ENCODE measurements around the gene ZNF281. TPM values are rescaled to one million over a fixed set of nuclear protein-coding genes. Genes with fewer than 3 reads are reported as not detected.

ZNF281 gene
- total RNA-seq, 1 donor from 2014 or later = 47.1 TPM

DNA sequence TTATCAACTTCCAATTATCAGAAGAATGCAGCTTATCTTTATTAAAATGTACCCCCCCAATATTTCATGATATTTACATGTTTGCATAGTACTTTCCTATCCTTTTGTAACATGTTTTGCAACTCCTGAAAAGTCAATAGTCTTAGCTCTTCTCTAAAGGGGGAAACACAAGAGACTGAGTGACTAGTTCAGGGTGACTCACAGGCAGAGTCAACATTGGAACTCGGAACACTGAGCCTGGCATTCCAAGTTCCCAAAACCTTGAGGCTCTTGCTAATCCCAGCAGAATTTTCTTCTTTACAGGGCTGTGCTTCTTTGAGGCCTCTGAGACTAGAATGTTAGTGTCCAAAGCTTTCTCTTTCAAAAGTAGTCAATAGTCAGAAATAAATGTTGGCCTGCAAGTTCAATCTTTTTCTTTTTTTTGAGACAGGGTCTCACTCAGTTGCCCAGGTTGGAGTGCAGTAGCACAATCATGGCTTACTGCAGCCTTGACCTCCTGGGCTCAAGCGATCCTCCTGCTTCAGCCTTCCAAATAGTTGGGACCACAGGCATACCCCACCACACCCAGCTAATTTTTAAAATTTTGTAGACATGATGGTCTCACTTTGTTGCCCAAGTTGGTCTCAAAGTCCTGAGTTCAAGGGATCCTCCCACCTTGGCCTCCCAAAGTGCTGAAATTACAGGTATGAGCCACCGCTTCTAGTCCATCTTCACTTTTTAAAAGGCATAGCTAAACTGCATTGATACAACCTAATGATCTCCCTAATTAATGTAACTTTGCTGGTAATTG, 37.5 kb downstream of the ZNF281 start:
- no peak for DNase-seq (ENCODE audit: low spot score)
- Histone ChIP-seq H3K4me3 (no peak overlapping the region), H3K27ac (no peak overlapping the region), H3K36me3 (no peaks in the 10 kb centered on the region), H3K9me3 (ENCODE audit: low read depth) (no peaks in the 10 kb centered on the region), H3K4me2 (no peak overlapping the region), H3K27me3 (no peaks in the 10 kb centered on the region), H3K79me2 (ENCODE audit: low read depth) (no peaks in the 10 kb centered on the region), H3F3A (ENCODE audit: low read depth) (peaks cover 13% of the 10 kb centered on the region), H3K4me1 (peaks cover 33% of the 10 kb centered on the region), H4K20me1 (ENCODE audit: low read depth) (no peaks in the 10 kb centered on the region), H3K9ac (no peak overlapping the region), H2AFZ (replicated peaks) (no peak overlapping the region)
- Mint-ChIP-seq H3K4me1 (peaks cover 19% of the 10 kb centered on the region), H3K9me3 (no peaks in the 10 kb centered on the region), H3K36me3 (no peaks in the 10 kb centered on the region), H3K4me3 (no peak overlapping the region), H3K27ac (no peak overlapping the region), H3K27me3 (ENCODE audit: insufficient read depth, low read depth) (peaks cover 7% of the 10 kb centered on the region)
- TF ChIP-seq EZH2phosphoT487 (IDR thresholded peaks at IDR 0.05) (no peak), EZH2 (IDR thresholded peaks at IDR 0.05) (no peak)
- TF ChIP-seq, protein P1, sequence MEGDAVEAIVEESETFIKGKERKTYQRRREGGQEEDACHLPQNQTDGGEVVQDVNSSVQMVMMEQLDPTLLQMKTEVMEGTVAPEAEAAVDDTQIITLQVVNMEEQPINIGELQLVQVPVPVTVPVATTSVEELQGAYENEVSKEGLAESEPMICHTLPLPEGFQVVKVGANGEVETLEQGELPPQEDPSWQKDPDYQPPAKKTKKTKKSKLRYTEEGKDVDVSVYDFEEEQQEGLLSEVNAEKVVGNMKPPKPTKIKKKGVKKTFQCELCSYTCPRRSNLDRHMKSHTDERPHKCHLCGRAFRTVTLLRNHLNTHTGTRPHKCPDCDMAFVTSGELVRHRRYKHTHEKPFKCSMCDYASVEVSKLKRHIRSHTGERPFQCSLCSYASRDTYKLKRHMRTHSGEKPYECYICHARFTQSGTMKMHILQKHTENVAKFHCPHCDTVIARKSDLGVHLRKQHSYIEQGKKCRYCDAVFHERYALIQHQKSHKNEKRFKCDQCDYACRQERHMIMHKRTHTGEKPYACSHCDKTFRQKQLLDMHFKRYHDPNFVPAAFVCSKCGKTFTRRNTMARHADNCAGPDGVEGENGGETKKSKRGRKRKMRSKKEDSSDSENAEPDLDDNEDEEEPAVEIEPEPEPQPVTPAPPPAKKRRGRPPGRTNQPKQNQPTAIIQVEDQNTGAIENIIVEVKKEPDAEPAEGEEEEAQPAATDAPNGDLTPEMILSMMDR (IDR thresholded peaks at IDR 0.05) = no peak

DNA sequence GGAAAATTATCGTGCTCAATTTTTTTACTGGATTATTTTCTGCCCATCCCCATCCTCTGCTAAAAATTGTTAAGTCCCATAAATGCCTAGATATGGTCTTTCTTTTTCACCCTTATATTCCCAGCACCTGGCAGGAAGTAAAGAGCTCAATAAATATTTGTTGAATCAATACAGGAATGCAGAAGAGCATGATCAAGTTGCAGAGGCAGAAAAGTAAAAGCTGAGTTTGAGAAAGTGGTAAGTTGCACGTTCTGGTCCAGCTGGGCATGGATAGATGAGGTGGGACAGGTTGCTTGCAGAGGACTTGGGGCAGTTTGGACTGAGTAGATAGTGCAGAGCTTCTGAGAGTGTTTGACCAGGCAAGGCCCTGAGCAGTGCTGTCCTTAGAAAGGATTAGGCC, 40.1 kb downstream of the ZNF281 start:
- Histone ChIP-seq H4K20me1 (ENCODE audit: low read depth) (no peaks in the 10 kb centered on the region), H3K9ac (no peak overlapping the region), H3F3A (ENCODE audit: low read depth) (peaks cover 17% of the 10 kb centered on the region), H3K27ac (no peak overlapping the region), H3K4me3 (no peak overlapping the region), H3K27me3 (no peaks in the 10 kb centered on the region), H3K9me3 (ENCODE audit: low read depth) (no peaks in the 10 kb centered on the region), H2AFZ (replicated peaks) (no peak overlapping the region), H3K4me1 (peaks cover 35% of the 10 kb centered on the region), H3K36me3 (no peaks in the 10 kb centered on the region), H3K79me2 (ENCODE audit: low read depth) (no peaks in the 10 kb centered on the region), H3K4me2 (no peak overlapping the region)
- Mint-ChIP-seq H3K4me1 (peaks cover 15% of the 10 kb centered on the region), H3K27ac (no peak overlapping the region), H3K27me3 (ENCODE audit: insufficient read depth, low read depth) (peaks cover 2% of the 10 kb centered on the region), H3K36me3 (no peaks in the 10 kb centered on the region), H3K4me3 (no peak overlapping the region), H3K9me3 (no peaks in the 10 kb centered on the region)
- no peak for DNase-seq (ENCODE audit: low spot score)
- TF ChIP-seq EZH2 (IDR thresholded peaks at IDR 0.05) (no peak), EZH2phosphoT487 (IDR thresholded peaks at IDR 0.05) (no peak)
- TF ChIP-seq, protein P1 (IDR thresholded peaks at IDR 0.05) = no peak

DNA sequence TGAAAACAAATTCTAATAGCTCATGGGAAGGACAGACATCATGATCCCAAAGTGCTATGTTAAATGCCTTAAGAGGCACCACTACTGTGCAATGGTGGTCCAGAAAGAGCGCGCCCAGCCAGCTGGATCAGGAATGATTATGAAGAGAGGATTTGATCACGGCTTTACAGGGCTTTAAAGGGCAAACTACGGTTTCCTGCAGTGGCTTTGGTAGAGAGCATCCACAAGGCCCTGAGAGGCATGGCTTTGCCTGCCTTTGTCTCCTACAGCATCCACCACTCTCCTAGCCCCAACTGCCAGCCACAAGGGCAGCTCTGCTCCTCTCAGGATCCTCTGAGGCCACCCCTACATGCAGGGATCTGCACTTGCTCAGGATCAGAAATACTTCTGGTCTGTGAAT, 40.7 kb downstream of the ZNF281 start:
- TF ChIP-seq EZH2 (IDR thresholded peaks at IDR 0.05) (no peak), EZH2phosphoT487 (IDR thresholded peaks at IDR 0.05) (no peak)
- TF ChIP-seq, protein P1 (IDR thresholded peaks at IDR 0.05) = no peak
- peaks cover 16% of the 10 kb centered on the region for H3F3A ChIP-seq (ENCODE audit: low read depth)
- DNase-seq (ENCODE audit: low spot score) = no peak
- no peaks in the 10 kb centered on the region for H3K36me3 ChIP-seq
- Mint-ChIP-seq H3K4me1 (peaks cover 13% of the 10 kb centered on the region), H3K9me3 (no peaks in the 10 kb centered on the region), H3K27ac (no peak overlapping the region), H3K27me3 (ENCODE audit: insufficient read depth, low read depth) (peaks cover 2% of the 10 kb centered on the region), H3K36me3 (no peaks in the 10 kb centered on the region), H3K4me3 (no peak overlapping the region)
- H3K27ac ChIP-seq = no peak overlapping the region
- no peaks in the 10 kb centered on the region for H3K9me3 ChIP-seq (ENCODE audit: low read depth)
- peaks cover 35% of the 10 kb centered on the region for H3K4me1 ChIP-seq
- no peaks in the 10 kb centered on the region for H3K79me2 ChIP-seq (ENCODE audit: low read depth)
- no peaks in the 10 kb centered on the region for H4K20me1 ChIP-seq (ENCODE audit: low read depth)
- no peak overlapping the region for H2AFZ ChIP-seq (replicated peaks)
- H3K4me2 ChIP-seq = no peak overlapping the region
- H3K9ac ChIP-seq = no peak overlapping the region
- no peaks in the 10 kb centered on the region for H3K27me3 ChIP-seq
- H3K4me3 ChIP-seq = no peak overlapping the region
